ENCODE measurements around the gene ZBTB25. TPM values are rescaled to one million over a fixed set of nuclear protein-coding genes. Genes with fewer than 3 reads are reported as not detected.

Gene ZBTB25
- total RNA-seq, 1 donor from 2014 or later: 20.6 TPM

DNA sequence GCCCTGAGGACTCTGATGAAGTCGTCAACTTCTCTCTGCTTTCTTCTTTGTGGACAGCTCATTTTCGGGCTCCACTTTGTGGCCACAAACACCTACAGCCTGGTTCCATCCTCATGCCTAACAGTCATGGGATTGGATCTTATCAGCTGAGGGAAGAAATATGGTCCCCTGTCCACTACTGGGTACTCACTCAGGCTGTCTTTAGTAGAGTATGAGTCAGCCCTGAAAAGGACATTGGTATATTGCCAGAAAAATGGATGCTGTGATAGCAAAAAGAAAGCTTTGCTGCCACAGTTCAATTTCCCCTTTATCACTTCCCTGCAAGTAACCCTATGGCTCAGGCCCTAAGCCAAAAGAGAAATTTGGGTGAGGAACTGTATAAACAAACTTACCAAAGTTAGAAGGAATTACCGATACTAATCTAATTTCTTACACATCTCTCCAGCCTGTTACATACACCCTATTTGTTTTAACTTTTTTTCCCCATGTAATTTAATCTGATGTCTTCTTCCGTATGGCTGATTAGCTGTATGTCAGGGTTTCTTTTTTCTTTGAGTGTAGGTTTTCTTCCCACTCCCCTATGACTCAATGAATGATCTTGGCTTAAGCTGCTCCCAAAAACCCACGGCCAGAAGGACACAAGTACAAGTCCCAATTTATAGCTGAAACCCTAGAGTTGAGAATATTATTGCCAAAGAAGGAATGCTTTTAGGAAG lies 86.4 kb downstream of the ZBTB25 start:
- H3K9me3 Mint-ChIP-seq: no peaks in the 10 kb centered on the region
- TF ChIP-seq CTCF (IDR thresholded peaks at IDR 0.05; ENCODE audit: unreplicated experiment): no peak
- peaks cover 11% of the 10 kb centered on the region for H3K27me3 Mint-ChIP-seq (ENCODE audit: low read depth)
- no peak overlapping the region for H3K27ac Mint-ChIP-seq
- no peak for DNase-seq (ENCODE audit: low spot score in 2 of 2, unreplicated experiment in 2 of 2)
- no peak overlapping the region for H3K4me3 Mint-ChIP-seq
- peaks cover 5% of the 10 kb centered on the region for H3K4me1 Mint-ChIP-seq
- peaks cover 47% of the 10 kb centered on the region for H3K36me3 Mint-ChIP-seq

GRCh38 chr14:64416348-64416932 lies 87.2 kb downstream of the ZBTB25 start:
- H3K27me3 Mint-ChIP-seq (ENCODE audit: low read depth): peaks cover 11% of the 10 kb centered on the region
- H3K4me1 Mint-ChIP-seq: peaks cover 5% of the 10 kb centered on the region
- no peak overlapping the region for H3K27ac Mint-ChIP-seq
- no peaks in the 10 kb centered on the region for H3K9me3 Mint-ChIP-seq
- TF ChIP-seq CTCF (IDR thresholded peaks at IDR 0.05; ENCODE audit: unreplicated experiment): no peak
- H3K4me3 Mint-ChIP-seq: no peak overlapping the region
- no peak for DNase-seq (ENCODE audit: low spot score in 2 of 2, unreplicated experiment in 2 of 2)
- H3K36me3 Mint-ChIP-seq: peaks cover 49% of the 10 kb centered on the region

DNA sequence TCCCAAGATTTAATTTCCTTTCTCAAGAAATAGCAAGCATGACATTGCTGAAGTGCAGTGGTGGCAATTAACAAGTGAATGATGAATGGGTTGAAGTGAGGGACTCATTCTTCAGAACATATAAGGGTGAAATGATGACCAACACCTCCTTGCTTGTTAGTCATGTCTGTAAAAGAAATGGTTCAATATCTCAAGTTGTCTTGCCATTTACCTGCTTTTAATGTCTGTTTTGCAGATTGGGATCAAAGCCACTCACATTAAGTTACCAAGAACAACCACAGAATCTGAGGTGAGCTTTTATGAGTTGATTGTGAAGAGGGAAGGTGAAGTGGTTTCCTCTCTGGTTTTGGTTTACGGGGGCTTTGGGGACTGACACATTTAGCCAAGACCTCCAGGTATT lies 91.4 kb downstream of the ZBTB25 start:
- Mint-ChIP-seq H3K27me3 (ENCODE audit: low read depth) (no peaks in the 10 kb centered on the region), H3K27ac (no peak overlapping the region), H3K36me3 (peaks cover 25% of the 10 kb centered on the region), H3K9me3 (no peaks in the 10 kb centered on the region), H3K4me1 (peaks cover 4% of the 10 kb centered on the region), H3K4me3 (no peak overlapping the region)
- no peak for DNase-seq (ENCODE audit: low spot score in 2 of 2, unreplicated experiment in 2 of 2)
- TF ChIP-seq CTCF (IDR thresholded peaks at IDR 0.05; ENCODE audit: unreplicated experiment): no peak

GRCh38 chr14:64411001-64411400 lies 92.6 kb downstream of the ZBTB25 start:
- DNase-seq (ENCODE audit: low spot score in 2 of 2, unreplicated experiment in 2 of 2): no peak
- peaks cover 4% of the 10 kb centered on the region for H3K4me1 Mint-ChIP-seq
- H3K4me3 Mint-ChIP-seq: no peak overlapping the region
- peaks cover 21% of the 10 kb centered on the region for H3K36me3 Mint-ChIP-seq
- H3K27me3 Mint-ChIP-seq (ENCODE audit: low read depth): no peaks in the 10 kb centered on the region
- no peak overlapping the region for H3K27ac Mint-ChIP-seq
- no peak for TF ChIP-seq CTCF (IDR thresholded peaks at IDR 0.05; ENCODE audit: unreplicated experiment)
- no peaks in the 10 kb centered on the region for H3K9me3 Mint-ChIP-seq

- no peak for TF ChIP-seq CTCF (IDR thresholded peaks at IDR 0.05; ENCODE audit: unreplicated experiment)
- Mint-ChIP-seq H3K27ac (no peak overlapping the region), H3K36me3 (peaks cover 16% of the 10 kb centered on the region)
Observed at GRCh38 chr14:64410084-64410774, 93.4 kb downstream of the ZBTB25 start.

More at GRCh38 chr14:64410084-64410774, 93.4 kb downstream of the ZBTB25 start:
- DNase-seq (ENCODE audit: low spot score in 2 of 2, unreplicated experiment in 2 of 2): no peak
- Mint-ChIP-seq H3K9me3 (no peaks in the 10 kb centered on the region), H3K4me3 (no peak overlapping the region), H3K27me3 (ENCODE audit: low read depth) (no peaks in the 10 kb centered on the region), H3K4me1 (peaks cover 4% of the 10 kb centered on the region)
